ENCODE data around the gene NFKBIE. TPM values are rescaled to one million over a fixed set of nuclear protein-coding genes. Genes with fewer than 3 reads are reported as not detected.

The NFKBIE gene
- total RNA-seq, 1 experiment from 2014 or later, result 7.6 TPM

DNA sequence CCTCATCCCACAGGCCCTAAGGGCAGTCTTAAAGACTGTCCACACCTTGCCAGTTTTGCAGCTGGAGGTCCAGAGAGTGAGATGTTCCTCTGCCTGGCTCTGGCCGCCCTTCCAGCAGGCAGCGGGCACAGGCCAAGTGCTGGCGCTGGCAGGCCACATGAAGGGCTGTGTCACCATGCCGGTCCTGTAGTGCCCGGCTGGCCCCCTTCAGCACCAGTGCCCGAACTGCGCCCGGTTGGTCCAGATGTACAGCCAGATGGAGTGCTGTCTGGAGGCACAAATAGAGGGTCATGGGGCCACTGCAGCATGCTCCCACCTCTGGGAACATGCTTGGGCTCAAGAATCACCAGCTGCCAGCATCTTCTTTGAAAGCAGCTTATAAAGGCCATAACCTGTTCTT is 3.8 kb downstream of the NFKBIE start:
- Histone ChIP-seq H2AFZ (ENCODE audit: low read depth, low read length, poor library complexity, severe bottlenecking) (no peak overlapping the region), H3K4me2 (ENCODE audit: low read length) (no peak overlapping the region), H3K4me1 (ENCODE audit: control insufficient read depth in 1 of 2, insufficient read depth in 2 of 2, low read length in 2 of 2) (peaks cover 7 to 33% of the 10 kb centered on the region in 2 experiments), H3K9ac (ENCODE audit: low read length) (no peak overlapping the region), H4K20me1 (ENCODE audit: insufficient read depth) (no peaks in the 10 kb centered on the region), H3K9me2 (ENCODE audit: insufficient read depth) (no peaks in the 10 kb centered on the region), H3K36me3 (ENCODE audit: control insufficient read depth in 1 of 2, insufficient read depth in 2 of 2, low read length in 2 of 2) (peaks cover 4 to 10% of the 10 kb centered on the region in 2 experiments; a peak in 2 of 4 replicates), H3K9me3 (ENCODE audit: control insufficient read depth in 1 of 2, insufficient read depth in 1 of 2, low read depth in 1 of 2, low read length in 2 of 2) (no peaks in the 10 kb centered on the region), H3K79me2 (ENCODE audit: insufficient read depth, low read length) (peaks cover 31% of the 10 kb centered on the region), H3K27me3 (ENCODE audit: insufficient read depth, low read length) (no peaks in the 10 kb centered on the region), H3K4me3 (replicated peaks in 1 of 2; ENCODE audit: low read depth in 1 of 2, low read length in 2 of 2) (no peak overlapping the region), H3K27ac (ENCODE audit: low read depth, low read length) (no peak overlapping the region)
- POLR2A ChIA-PET, result no interaction called here
- intact Hi-C loops (cut with micrococcal nuclease), result no loop called here
- CTCF ChIA-PET, result no interaction called here
- BruUV-seq (replicated peaks), result no TSS peak
- TF ChIP-seq POLR2AphosphoS5 (IDR thresholded peaks at IDR 0.05; ENCODE audit: low read depth, low read length), result no peak
- no peak for TF ChIP-seq SIN3A (IDR thresholded peaks at IDR 0.05; ENCODE audit: low read depth)
- no peak for TF ChIP-seq FOSL1 (IDR thresholded peaks at IDR 0.05; ENCODE audit: low read depth)
- no peak for TF ChIP-seq RAD21 (IDR thresholded peaks at IDR 0.05; ENCODE audit: low read depth)
- no peak for TF ChIP-seq ZFX (IDR thresholded peaks at IDR 0.05)
- TF ChIP-seq CBX3 (IDR thresholded peaks at IDR 0.05; ENCODE audit: low read depth), result no peak
- TF ChIP-seq CEBPB (IDR thresholded peaks at IDR 0.05; ENCODE audit: low read depth), result no peak
- ATAC-seq, result no peak
- no peak for DNase-seq (ENCODE audit: low read depth, low spot score)
- RAD21 ChIA-PET (ENCODE audit: low non-redundant PET in 1 of 2, low total read pairs in 2 of 2, uncharacterized antibody in 2 of 2, unreplicated experiment in 2 of 2), result no interaction called here

DNA sequence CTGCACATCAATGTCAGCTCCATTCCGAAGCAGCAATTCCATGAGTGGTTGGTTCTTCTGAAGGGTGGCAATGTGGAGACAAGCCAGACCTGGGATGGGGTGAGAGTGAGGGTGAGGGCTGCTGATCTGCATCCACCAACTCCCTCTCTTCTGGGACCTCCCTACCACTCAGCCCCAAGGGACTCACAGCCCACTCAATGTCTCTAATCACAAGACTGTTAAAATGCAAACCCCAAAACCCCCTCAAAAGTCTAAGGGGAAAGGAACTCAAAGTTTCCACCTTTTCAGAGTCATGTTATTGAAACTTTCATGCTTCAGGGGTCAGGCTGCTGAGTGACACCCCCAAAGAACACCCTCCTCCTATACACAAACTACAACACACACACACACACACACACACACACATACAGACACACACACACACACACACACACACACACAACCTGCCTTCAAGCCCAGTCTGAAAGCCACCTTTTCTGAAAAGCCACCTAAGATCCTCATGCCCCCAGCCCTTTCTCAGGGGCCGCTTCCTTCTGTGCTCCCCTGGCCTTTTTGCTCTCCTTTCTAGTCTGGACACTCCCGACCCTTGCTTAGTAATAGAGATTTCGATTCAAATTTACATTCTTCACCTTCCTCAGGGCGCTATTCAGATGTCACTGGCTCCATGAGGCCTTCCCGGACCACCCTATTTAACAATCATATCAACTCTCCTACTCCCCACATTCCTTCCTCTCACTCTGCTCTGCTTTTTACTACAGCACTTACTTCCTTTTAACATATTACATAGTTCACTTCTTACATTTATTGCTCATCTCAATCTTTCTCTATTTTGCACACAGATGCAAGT is 4.7 kb downstream of the NFKBIE start:
- no peak overlapping the region for H2AFZ ChIP-seq (ENCODE audit: low read depth, low read length, poor library complexity, severe bottlenecking)
- ChIA-PET RAD21 (ENCODE audit: low non-redundant PET in 1 of 2, low total read pairs in 2 of 2, uncharacterized antibody in 2 of 2, unreplicated experiment in 2 of 2) (no interaction called here), CTCF (no interaction called here), POLR2A (no interaction called here)
- intact Hi-C loops (cut with micrococcal nuclease), result no loop called here
- no peak overlapping the region for H3K9ac ChIP-seq (ENCODE audit: low read length)
- peaks cover 2% of the 10 kb centered on the region; the same call in 1 of the 2 replicates for H4K20me1 ChIP-seq (ENCODE audit: insufficient read depth)
- ATAC-seq (no peak), DNase-seq (ENCODE audit: low read depth, low spot score) (no peak)
- H3K27ac ChIP-seq (ENCODE audit: low read depth, low read length), result no peak overlapping the region
- BruUV-seq (replicated peaks), result no TSS peak
- H3K4me1 ChIP-seq (ENCODE audit: control insufficient read depth in 1 of 2, insufficient read depth in 2 of 2, low read length in 2 of 2), result peaks cover 10 to 39% of the 10 kb centered on the region in 2 experiments
- H3K79me2 ChIP-seq (ENCODE audit: insufficient read depth, low read length), result peaks cover 36% of the 10 kb centered on the region
- H3K4me3 ChIP-seq (replicated peaks in 1 of 2; ENCODE audit: low read depth in 1 of 2, low read length in 2 of 2), result no peak overlapping the region
- H3K9me3 ChIP-seq (ENCODE audit: control insufficient read depth in 1 of 2, insufficient read depth in 1 of 2, low read depth in 1 of 2, low read length in 2 of 2), result no peaks in the 10 kb centered on the region
- H3K27me3 ChIP-seq (ENCODE audit: insufficient read depth, low read length), result no peaks in the 10 kb centered on the region
- H3K36me3 ChIP-seq (ENCODE audit: control insufficient read depth in 1 of 2, insufficient read depth in 2 of 2, low read length in 2 of 2), result peaks cover 4 to 10% of the 10 kb centered on the region in 2 experiments; a peak in 2 of 4 replicates
- H3K4me2 ChIP-seq (ENCODE audit: low read length), result no peak overlapping the region
- H3K9me2 ChIP-seq (ENCODE audit: insufficient read depth), result no peaks in the 10 kb centered on the region
- TF ChIP-seq, protein P1, sequence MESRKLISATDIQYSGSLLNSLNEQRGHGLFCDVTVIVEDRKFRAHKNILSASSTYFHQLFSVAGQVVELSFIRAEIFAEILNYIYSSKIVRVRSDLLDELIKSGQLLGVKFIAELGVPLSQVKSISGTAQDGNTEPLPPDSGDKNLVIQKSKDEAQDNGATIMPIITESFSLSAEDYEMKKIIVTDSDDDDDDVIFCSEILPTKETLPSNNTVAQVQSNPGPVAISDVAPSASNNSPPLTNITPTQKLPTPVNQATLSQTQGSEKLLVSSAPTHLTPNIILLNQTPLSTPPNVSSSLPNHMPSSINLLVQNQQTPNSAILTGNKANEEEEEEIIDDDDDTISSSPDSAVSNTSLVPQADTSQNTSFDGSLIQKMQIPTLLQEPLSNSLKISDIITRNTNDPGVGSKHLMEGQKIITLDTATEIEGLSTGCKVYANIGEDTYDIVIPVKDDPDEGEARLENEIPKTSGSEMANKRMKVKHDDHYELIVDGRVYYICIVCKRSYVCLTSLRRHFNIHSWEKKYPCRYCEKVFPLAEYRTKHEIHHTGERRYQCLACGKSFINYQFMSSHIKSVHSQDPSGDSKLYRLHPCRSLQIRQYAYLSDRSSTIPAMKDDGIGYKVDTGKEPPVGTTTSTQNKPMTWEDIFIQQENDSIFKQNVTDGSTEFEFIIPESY (IDR thresholded peaks at IDR 0.05; ENCODE audit: extremely low read depth, insufficient replicate concordance, low read length), result no peak
- TF ChIP-seq EGR1 (IDR thresholded peaks at IDR 0.05; ENCODE audit: low read depth) (no peak), ZFX (IDR thresholded peaks at IDR 0.05) (no peak), POLR2A (IDR thresholded peaks at IDR 0.05; ENCODE audit: borderline replicate concordance, extremely low read depth, insufficient read depth, insufficient read length) (no peak), SIN3A (IDR thresholded peaks at IDR 0.05; ENCODE audit: low read depth) (no peak), EZH2phosphoT487 (IDR thresholded peaks at IDR 0.05; ENCODE audit: borderline replicate concordance) (no peak), EZH2 (IDR thresholded peaks at IDR 0.05) (no peak), SP1 (IDR thresholded peaks at IDR 0.05; ENCODE audit: low read depth) (no peak), SRF (IDR thresholded peaks at IDR 0.05; ENCODE audit: low read depth) (no peak), JUND (IDR thresholded peaks at IDR 0.05) (no peak)
- TF ChIP-seq, protein P2, sequence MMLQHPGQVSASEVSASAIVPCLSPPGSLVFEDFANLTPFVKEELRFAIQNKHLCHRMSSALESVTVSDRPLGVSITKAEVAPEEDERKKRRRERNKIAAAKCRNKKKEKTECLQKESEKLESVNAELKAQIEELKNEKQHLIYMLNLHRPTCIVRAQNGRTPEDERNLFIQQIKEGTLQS (IDR thresholded peaks at IDR 0.05), result no peak
- TF ChIP-seq, protein P3, sequence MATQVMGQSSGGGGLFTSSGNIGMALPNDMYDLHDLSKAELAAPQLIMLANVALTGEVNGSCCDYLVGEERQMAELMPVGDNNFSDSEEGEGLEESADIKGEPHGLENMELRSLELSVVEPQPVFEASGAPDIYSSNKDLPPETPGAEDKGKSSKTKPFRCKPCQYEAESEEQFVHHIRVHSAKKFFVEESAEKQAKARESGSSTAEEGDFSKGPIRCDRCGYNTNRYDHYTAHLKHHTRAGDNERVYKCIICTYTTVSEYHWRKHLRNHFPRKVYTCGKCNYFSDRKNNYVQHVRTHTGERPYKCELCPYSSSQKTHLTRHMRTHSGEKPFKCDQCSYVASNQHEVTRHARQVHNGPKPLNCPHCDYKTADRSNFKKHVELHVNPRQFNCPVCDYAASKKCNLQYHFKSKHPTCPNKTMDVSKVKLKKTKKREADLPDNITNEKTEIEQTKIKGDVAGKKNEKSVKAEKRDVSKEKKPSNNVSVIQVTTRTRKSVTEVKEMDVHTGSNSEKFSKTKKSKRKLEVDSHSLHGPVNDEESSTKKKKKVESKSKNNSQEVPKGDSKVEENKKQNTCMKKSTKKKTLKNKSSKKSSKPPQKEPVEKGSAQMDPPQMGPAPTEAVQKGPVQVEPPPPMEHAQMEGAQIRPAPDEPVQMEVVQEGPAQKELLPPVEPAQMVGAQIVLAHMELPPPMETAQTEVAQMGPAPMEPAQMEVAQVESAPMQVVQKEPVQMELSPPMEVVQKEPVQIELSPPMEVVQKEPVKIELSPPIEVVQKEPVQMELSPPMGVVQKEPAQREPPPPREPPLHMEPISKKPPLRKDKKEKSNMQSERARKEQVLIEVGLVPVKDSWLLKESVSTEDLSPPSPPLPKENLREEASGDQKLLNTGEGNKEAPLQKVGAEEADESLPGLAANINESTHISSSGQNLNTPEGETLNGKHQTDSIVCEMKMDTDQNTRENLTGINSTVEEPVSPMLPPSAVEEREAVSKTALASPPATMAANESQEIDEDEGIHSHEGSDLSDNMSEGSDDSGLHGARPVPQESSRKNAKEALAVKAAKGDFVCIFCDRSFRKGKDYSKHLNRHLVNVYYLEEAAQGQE (IDR thresholded peaks at IDR 0.05; ENCODE audit: low read depth), result no peak

Data from HCT116 (cell line).